ENCODE results near the gene ARHGAP10.

Gene ARHGAP10

GRCh38 chr4:147813973-147814372 lies 82.1 kb downstream of the ARHGAP10 start:
- H3K27ac ChIP-seq (ENCODE audit: low read length), result no peak overlapping the region
- no peaks in the 10 kb centered on the region for H3K36me3 ChIP-seq (ENCODE audit: insufficient read depth, low read length)
- DNase-seq, result no peak
- no peaks in the 10 kb centered on the region for H4K20me1 ChIP-seq (ENCODE audit: insufficient read depth, low read length)
- H3K9me3 ChIP-seq (ENCODE audit: insufficient read depth, low read length, severe bottlenecking), result no peaks in the 10 kb centered on the region
- H2AFZ ChIP-seq (ENCODE audit: low read depth, low read length), result no peak overlapping the region
- no peak for TF ChIP-seq EZH2 (IDR thresholded peaks at IDR 0.05; ENCODE audit: borderline replicate concordance, low read depth, low read length, severe bottlenecking)
- TF ChIP-seq CTCF (IDR thresholded peaks at IDR 0.05; ENCODE audit: borderline replicate concordance, extremely low read depth, low read length, poor library complexity, severe bottlenecking), result no peak
- no peak overlapping the region for H3K4me2 ChIP-seq (ENCODE audit: insufficient read depth, low read length)
- H3K79me2 ChIP-seq (ENCODE audit: insufficient read depth, low read length), result no peaks in the 10 kb centered on the region
- no peak for ATAC-seq (ENCODE audit: insufficient read depth, low read depth)
- no peaks in the 10 kb centered on the region for H3K27me3 ChIP-seq (ENCODE audit: insufficient read depth, low read length, poor library complexity)
- no peak overlapping the region for H3K4me3 ChIP-seq (ENCODE audit: low read depth in 1 of 2, low read length in 2 of 2)
- H3K4me1 ChIP-seq (ENCODE audit: insufficient read depth, low read length), result no peaks in the 10 kb centered on the region
- H3K9ac ChIP-seq (ENCODE audit: low read depth, low read length), result no peak overlapping the region

- no peak overlapping the region for H3K4me2 ChIP-seq (ENCODE audit: insufficient read depth, low read length)
- ATAC-seq (ENCODE audit: insufficient read depth, low read depth), result no peak
- no peak overlapping the region for H3K4me3 ChIP-seq (ENCODE audit: low read depth in 1 of 2, low read length in 2 of 2)
- no peak for DNase-seq
- TF ChIP-seq CTCF (IDR thresholded peaks at IDR 0.05; ENCODE audit: borderline replicate concordance, extremely low read depth, low read length, poor library complexity, severe bottlenecking) (no peak), EZH2 (IDR thresholded peaks at IDR 0.05; ENCODE audit: borderline replicate concordance, low read depth, low read length, severe bottlenecking) (no peak)
- H3K9me3 ChIP-seq (ENCODE audit: insufficient read depth, low read length, severe bottlenecking), result no peaks in the 10 kb centered on the region
- H3K27me3 ChIP-seq (ENCODE audit: insufficient read depth, low read length, poor library complexity), result no peaks in the 10 kb centered on the region
- H2AFZ ChIP-seq (ENCODE audit: low read depth, low read length), result no peak overlapping the region
- H3K36me3 ChIP-seq (ENCODE audit: insufficient read depth, low read length), result no peaks in the 10 kb centered on the region
- H4K20me1 ChIP-seq (ENCODE audit: insufficient read depth, low read length), result no peaks in the 10 kb centered on the region
- no peak overlapping the region for H3K9ac ChIP-seq (ENCODE audit: low read depth, low read length)
- H3K4me1 ChIP-seq (ENCODE audit: insufficient read depth, low read length), result no peaks in the 10 kb centered on the region
- no peak overlapping the region for H3K27ac ChIP-seq (ENCODE audit: low read length)
- H3K79me2 ChIP-seq (ENCODE audit: insufficient read depth, low read length), result no peaks in the 10 kb centered on the region
Measured at GRCh38 chr4:147814376-147814775, 82.5 kb downstream of the ARHGAP10 start.

- Histone ChIP-seq H3K79me2 (ENCODE audit: insufficient read depth, low read length) (no peaks in the 10 kb centered on the region), H3K4me1 (ENCODE audit: insufficient read depth, low read length) (no peaks in the 10 kb centered on the region), H3K27me3 (ENCODE audit: insufficient read depth, low read length, poor library complexity) (no peaks in the 10 kb centered on the region), H3K36me3 (ENCODE audit: insufficient read depth, low read length) (no peaks in the 10 kb centered on the region), H4K20me1 (ENCODE audit: insufficient read depth, low read length) (no peaks in the 10 kb centered on the region), H3K27ac (ENCODE audit: low read length) (no peak overlapping the region), H3K9ac (ENCODE audit: low read depth, low read length) (no peak overlapping the region), H2AFZ (ENCODE audit: low read depth, low read length) (no peak overlapping the region), H3K4me2 (ENCODE audit: insufficient read depth, low read length) (no peak overlapping the region), H3K4me3 (ENCODE audit: low read depth in 1 of 2, low read length in 2 of 2) (no peak overlapping the region), H3K9me3 (ENCODE audit: insufficient read depth, low read length, severe bottlenecking) (no peaks in the 10 kb centered on the region)
- DNase-seq (no peak), ATAC-seq (ENCODE audit: insufficient read depth, low read depth) (no peak)
- TF ChIP-seq EZH2 (IDR thresholded peaks at IDR 0.05; ENCODE audit: borderline replicate concordance, low read depth, low read length, severe bottlenecking) (no peak), CTCF (IDR thresholded peaks at IDR 0.05; ENCODE audit: borderline replicate concordance, extremely low read depth, low read length, poor library complexity, severe bottlenecking) (no peak)
Measured at GRCh38 chr4:147815741-147816140, 83.9 kb downstream of the ARHGAP10 start.

All from DND-41 (cell line).